PFSK-1 (cell line): ENCODE results near the gene BRICD5. TPM values are rescaled to one million over a fixed set of nuclear protein-coding genes. Genes with fewer than 3 reads are reported as not detected.

Experiments used
- FOXP2 ChIP-seq: optimal IDR thresholded peaks from 2 replicates; pipeline ENCODE3; 2011; ENCODE audit warnings: borderline replicate concordance, control low read depth, inconsistent platforms; ENCODE audit not compliant: insufficient read depth; ENCODE audit errors: extremely low read length, extremely low read depth
- POLR2AphosphoS5 ChIP-seq: IDR thresholded peaks from 2 replicates; pipeline ENCODE4 v1.6.1; 2012; ENCODE audit warnings: low read depth, mild to moderate bottlenecking, control low read depth, low read length, moderate library complexity
- SIN3A ChIP-seq: IDR thresholded peaks from 2 replicates; pipeline ENCODE4 v1.6.1; 2012; ENCODE audit warnings: mild to moderate bottlenecking, low read length, moderate library complexity, borderline replicate concordance; ENCODE audit not compliant: insufficient read depth
- TAF1 ChIP-seq: IDR thresholded peaks from 2 replicates; pipeline ENCODE4 v1.6.1; 2012; ENCODE audit warnings: low read length, control low read depth, borderline replicate concordance; ENCODE audit not compliant: insufficient read depth
- polyA plus RNA-seq: library from polyadenylated mRNA; unstranded; fragments of >200 nt; gene quantifications from one replicate; pipeline ENCODE4 v1.2.1, GENCODE V29; 2012; ENCODE audit warnings: low read depth, missing spikeins; ENCODE audit not compliant: insufficient read length
- TF ChIP-seq, protein P1 (sequence below), 2 experiments: IDR thresholded peaks; 2 replicates each; pipeline versions ENCODE4 v1.6.1 to v1.8.0; 2011 to 2012; ENCODE audit warnings: low read depth in 2 of 2, low read length in 2 of 2, control low read depth in 1 of 2, inconsistent platforms in 1 of 2, mild to moderate bottlenecking in 1 of 2, moderate library complexity in 1 of 2; ENCODE audit not compliant: insufficient read depth in 1 of 2

BRICD5 gene
- polyA plus RNA-seq: 4.5 TPM

DNA sequence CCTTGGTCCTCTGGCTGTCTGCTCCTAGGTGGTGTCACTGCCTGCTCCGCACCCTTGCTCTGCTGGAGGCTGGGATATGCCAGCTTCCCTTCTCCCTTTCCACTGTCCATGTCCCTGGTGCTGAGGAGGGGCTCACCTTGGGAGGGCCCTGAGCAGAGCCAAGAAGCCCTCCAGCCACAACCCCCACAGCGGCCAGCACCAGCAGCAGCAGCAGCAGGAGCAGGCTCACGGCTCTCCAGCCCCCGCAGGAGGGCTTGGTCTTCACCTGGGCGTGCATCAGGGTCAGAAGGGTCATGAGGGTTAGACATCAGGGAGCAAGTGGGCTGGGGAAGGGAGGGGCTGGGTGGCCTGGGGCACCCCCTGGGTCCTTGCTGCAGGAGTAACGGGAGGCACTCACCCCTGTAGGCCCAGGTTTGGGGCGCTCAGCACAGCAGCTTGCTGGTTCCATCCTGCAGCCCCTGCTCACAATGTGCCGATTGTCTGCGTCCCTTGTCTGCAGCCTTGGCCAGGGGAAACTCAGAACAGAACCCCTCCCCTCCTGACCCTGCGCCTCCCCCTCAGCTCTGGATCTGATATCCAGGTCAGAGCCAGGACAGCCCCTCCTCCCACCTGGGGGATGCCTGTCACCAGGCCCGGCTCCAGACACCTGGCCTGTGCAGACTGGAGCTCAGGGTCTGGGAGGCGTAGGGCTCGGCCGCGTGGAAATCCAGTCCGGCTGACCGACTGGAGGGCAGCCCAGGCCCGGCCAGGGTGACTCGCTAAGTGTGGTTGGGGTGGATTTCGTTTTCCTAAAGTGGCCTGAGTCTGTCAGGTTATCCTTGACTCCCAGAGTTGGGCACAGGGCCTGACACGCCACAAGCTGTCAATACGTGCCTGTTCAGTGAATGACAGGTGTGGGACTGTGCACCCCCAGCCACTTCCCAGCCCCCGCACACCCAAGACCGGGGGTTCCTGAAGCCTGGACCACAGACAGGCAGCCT, at the start of gene BRICD5:
BRICD5 (minus strand) TSS at position 478 of the 980 bp plus-strand sequence; CDS start at position 448, 30 bp downstream.
- TF ChIP-seq, protein P1, sequence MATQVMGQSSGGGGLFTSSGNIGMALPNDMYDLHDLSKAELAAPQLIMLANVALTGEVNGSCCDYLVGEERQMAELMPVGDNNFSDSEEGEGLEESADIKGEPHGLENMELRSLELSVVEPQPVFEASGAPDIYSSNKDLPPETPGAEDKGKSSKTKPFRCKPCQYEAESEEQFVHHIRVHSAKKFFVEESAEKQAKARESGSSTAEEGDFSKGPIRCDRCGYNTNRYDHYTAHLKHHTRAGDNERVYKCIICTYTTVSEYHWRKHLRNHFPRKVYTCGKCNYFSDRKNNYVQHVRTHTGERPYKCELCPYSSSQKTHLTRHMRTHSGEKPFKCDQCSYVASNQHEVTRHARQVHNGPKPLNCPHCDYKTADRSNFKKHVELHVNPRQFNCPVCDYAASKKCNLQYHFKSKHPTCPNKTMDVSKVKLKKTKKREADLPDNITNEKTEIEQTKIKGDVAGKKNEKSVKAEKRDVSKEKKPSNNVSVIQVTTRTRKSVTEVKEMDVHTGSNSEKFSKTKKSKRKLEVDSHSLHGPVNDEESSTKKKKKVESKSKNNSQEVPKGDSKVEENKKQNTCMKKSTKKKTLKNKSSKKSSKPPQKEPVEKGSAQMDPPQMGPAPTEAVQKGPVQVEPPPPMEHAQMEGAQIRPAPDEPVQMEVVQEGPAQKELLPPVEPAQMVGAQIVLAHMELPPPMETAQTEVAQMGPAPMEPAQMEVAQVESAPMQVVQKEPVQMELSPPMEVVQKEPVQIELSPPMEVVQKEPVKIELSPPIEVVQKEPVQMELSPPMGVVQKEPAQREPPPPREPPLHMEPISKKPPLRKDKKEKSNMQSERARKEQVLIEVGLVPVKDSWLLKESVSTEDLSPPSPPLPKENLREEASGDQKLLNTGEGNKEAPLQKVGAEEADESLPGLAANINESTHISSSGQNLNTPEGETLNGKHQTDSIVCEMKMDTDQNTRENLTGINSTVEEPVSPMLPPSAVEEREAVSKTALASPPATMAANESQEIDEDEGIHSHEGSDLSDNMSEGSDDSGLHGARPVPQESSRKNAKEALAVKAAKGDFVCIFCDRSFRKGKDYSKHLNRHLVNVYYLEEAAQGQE (IDR thresholded peaks at IDR 0.05; ENCODE audit: insufficient read depth in 1 of 2, low read depth in 2 of 2, low read length in 2 of 2): no peak
- TF ChIP-seq POLR2AphosphoS5: peak; percentile 38; the same call in 1 of the 2 replicates

DNA sequence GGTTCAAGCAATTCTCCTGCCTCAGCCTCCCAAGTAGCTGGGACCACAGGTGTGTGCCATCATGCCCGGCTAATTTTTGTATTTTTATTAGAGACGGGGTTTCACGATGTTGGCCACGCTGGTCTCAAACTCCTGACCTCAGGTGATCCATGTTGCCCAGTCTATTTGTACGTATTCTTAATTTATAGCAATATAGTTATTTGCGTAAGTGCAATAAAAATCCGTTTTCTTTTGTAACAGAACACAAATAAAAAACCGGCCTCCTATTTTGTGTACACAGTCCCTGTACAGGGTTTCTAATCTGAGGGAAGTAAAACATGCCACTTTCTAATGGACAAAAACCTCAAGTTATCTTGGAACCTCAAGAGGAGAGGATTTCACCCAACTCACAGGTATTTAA, 49.6 kb upstream of the BRICD5 start:
- TF ChIP-seq SIN3A (no peak), POLR2AphosphoS5 (no peak), FOXP2 (no peak), TAF1 (no peak)
- TF ChIP-seq, protein P1 (IDR thresholded peaks at IDR 0.05; ENCODE audit: insufficient read depth in 1 of 2, low read depth in 2 of 2, low read length in 2 of 2): no peak

DNA sequence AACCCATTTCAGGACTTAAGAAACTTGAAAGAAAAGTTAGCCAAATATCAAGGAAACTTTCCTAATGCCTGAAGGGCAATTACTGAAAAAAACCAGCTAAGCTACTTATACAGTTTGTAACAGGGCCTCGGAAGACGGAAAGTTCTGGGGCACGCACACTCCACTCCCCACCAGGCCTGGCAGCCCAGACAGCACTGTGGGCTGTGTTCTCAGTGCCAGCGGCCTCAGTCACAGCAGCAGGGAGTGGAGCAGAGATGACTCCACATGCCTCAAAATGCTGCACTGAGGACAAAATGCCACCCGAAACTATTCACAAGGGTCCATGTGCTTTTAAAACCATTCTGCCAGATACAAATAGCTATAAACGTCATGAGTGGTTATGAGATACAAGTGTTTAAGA, 47.1 kb upstream of the BRICD5 start:
- TF ChIP-seq, protein P1 (IDR thresholded peaks at IDR 0.05; ENCODE audit: insufficient read depth in 1 of 2, low read depth in 2 of 2, low read length in 2 of 2): no peak
- no peak for TF ChIP-seq FOXP2
- no peak for TF ChIP-seq SIN3A
- TF ChIP-seq TAF1: no peak
- no peak for TF ChIP-seq POLR2AphosphoS5

DNA sequence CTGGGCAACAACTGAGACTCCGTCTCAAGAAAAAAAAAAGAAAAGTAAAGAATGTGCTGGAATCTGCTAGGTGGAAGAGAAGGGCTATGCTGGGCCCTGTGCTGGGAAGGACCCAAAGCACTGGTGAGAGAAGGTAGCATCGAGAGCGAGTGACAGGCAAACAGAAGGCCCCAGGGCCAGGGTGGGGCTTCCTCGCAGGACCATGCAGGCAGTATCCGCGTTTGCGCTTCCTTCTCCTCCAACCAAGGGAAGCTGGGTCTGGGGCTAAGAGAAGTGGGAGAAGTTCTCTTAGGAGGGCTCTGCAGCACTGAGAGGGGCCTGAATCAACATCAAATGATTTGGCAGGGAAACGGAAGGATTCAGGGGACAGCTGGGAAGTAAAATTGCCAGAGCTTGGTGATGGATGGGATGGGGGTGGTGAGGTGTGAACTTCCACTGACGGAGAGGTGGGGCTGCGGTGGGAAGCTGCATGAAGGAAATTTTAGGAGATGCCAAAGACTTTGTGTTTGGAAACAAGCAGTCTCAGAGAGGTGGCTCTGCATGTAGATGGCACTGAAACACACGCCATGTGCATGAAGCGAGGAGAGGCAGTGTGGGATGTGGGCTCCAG, 46.0 kb upstream of the BRICD5 start:
- no peak for TF ChIP-seq FOXP2
- TF ChIP-seq POLR2AphosphoS5: no peak
- TF ChIP-seq, protein P1 (IDR thresholded peaks at IDR 0.05; ENCODE audit: insufficient read depth in 1 of 2, low read depth in 2 of 2, low read length in 2 of 2): no peak
- no peak for TF ChIP-seq TAF1
- TF ChIP-seq SIN3A: no peak
